A673 (cell line): Measurements from ENCODE around the gene PLPPR3.

Source experiments
- CTCF ChIP-seq: fragments of 300-800, 200-600 bp; sonication (generic); conservative IDR thresholded peaks from 2 replicates; pipeline ENCODE4 v1.5.1; 2017; ENCODE audit warnings: low read depth, mild to moderate bottlenecking, antibody characterized with exemption, low read length, moderate library complexity, mixed read lengths
- EZH2 ChIP-seq: fragments of 200-600 bp; sonication (generic); IDR thresholded peaks from 2 replicates; pipeline ENCODE4 v1.6.1; 2017; ENCODE audit warnings: borderline replicate concordance, low read depth, mild to moderate bottlenecking, mixed read lengths, antibody characterized with exemption, low read length; ENCODE audit not compliant: poor library complexity, severe bottlenecking

GRCh38 chr19:827314-827709 lies 5.6 kb upstream of the PLPPR3 start:
- no peak for TF ChIP-seq CTCF
- TF ChIP-seq EZH2, result no peak
